CD4-positive, alpha-beta T cell (primary cell): ENCODE measurements around the gene PLEKHG4B. TPM values are rescaled to one million over a fixed set of nuclear protein-coding genes. Genes with fewer than 3 reads are reported as not detected.

Experiments used
- ATAC-seq: fragments of 200-7000 bp; cut with Tn5 transposase; one replicate; pipeline ENCODE4 v1.10.0; 2022; ENCODE audit warnings: mild to moderate bottlenecking; ENCODE audit not compliant: poor library complexity
- CTCF ChIA-PET: fragments of 350-600 bp; sonication (Branson Sonifier 250); formaldehyde crosslinking; loops from one replicate; lab custom pipeline; 2021; ENCODE audit warnings: antibody characterized with exemption, inconsistent platforms; lab: Charles Lee
- POLR2A ChIA-PET: fragments of 350-600 bp; sonication (Branson Sonifier 250); formaldehyde crosslinking; loops from one replicate; lab custom pipeline; 2021; ENCODE audit warnings: antibody characterized with exemption, inconsistent platforms; lab: Charles Lee
- DNase-seq, 14 experiments: peaks; one replicate each; pipeline ENCODE4 v3.0.0-alpha.2; 2013 to 2020; ENCODE audit warnings: mixed read lengths in 2 of 14
- H3K27ac ChIP-seq, 2 donors: one replicate each; pipeline versions ENCODE4 v1.5.1 to v1.7.0; 2013; ENCODE audit warnings: low read length in 2 of 2, low read depth in 1 of 2, mild to moderate bottlenecking in 1 of 2
- H3K27me3 ChIP-seq, 2 experiments: 1 replicate in 1 of 2; 2 replicates in 1 of 2; pipeline versions ENCODE4 v1.6.1 to v1.7.0; 2013; ENCODE audit warnings: low read length in 2 of 2, control low read depth in 1 of 2, mild to moderate bottlenecking in 1 of 2, moderate library complexity in 1 of 2; ENCODE audit not compliant: insufficient read depth in 2 of 2, control insufficient read depth in 1 of 2
- H3K36me3 ChIP-seq: one replicate; pipeline ENCODE4 v1.6.1; 2013; ENCODE audit warnings: low read length, control low read depth; ENCODE audit not compliant: insufficient read depth
- H3K4me1 ChIP-seq: one replicate; pipeline ENCODE4 v1.6.1; 2013; ENCODE audit warnings: low read length, control low read depth; ENCODE audit not compliant: insufficient read depth
- H3K4me3 ChIP-seq: one replicate; pipeline ENCODE4 v1.5.1; 2013; ENCODE audit warnings: mild to moderate bottlenecking, low read length, moderate library complexity
- H3K9me3 ChIP-seq, 2 experiments: 1 replicate in 1 of 2; 2 replicates in 1 of 2; pipeline versions ENCODE4 v1.6.1 to v1.7.0; 2013; ENCODE audit warnings: low read length in 2 of 2, mild to moderate bottlenecking in 2 of 2, control low read depth in 1 of 2, moderate library complexity in 1 of 2; ENCODE audit not compliant: control insufficient read depth in 1 of 2, insufficient read depth in 1 of 2
- H3K27ac Mint-ChIP-seq: one replicate; pipeline ENCODE4 v1.8.0; 2020; ENCODE audit warnings: mixed read lengths
- H3K27me3 Mint-ChIP-seq: one replicate; pipeline ENCODE4 v1.8.0; 2021; ENCODE audit warnings: mixed read lengths
- H3K36me3 Mint-ChIP-seq: one replicate; pipeline ENCODE4 v1.8.0; 2021; ENCODE audit warnings: low read depth, mixed read lengths
- H3K4me1 Mint-ChIP-seq: one replicate; pipeline ENCODE4 v1.8.0; 2021; ENCODE audit warnings: low read depth, mixed read lengths
- H3K4me3 Mint-ChIP-seq: one replicate; pipeline ENCODE4 v1.8.0; 2020; ENCODE audit warnings: mild to moderate bottlenecking, mixed read lengths
- H3K9me3 Mint-ChIP-seq: one replicate; pipeline ENCODE4 v1.8.0; 2020; ENCODE audit warnings: mixed read lengths
- CTCF ChIP-seq: fragments of 200-600 bp; IDR thresholded peaks from one replicate; pipeline ENCODE4 v1.8.0; 2022; ENCODE audit warnings: antibody characterized with exemption, mild to moderate bottlenecking
- intact Hi-C, 2 experiments: fragments of 100-400 bp; cut with DNase I in 1 of 2; cut with micrococcal nuclease in 1 of 2; formaldehyde crosslinking; loops; one replicate each; pipeline versions ENCODE4 v1.15.1 to v1.9.0; 2023 to 2025; cut with DNase I, micrococcal nuclease
- total RNA-seq, 174 experiments: library from RNA in 2 of 174; stranded (reverse) in 2 of 174; gene quantifications; one replicate each; pipeline ENCODE4 v1.2.3 and lab custom pipeline; 2021 to 2026

Gene PLEKHG4B
- total RNA-seq, 2 experiments from 2014 or later, result 0.17 to 0.36 TPM

GRCh38 chr5:74503-75109, 17.4 kb upstream of the PLEKHG4B start:
- H3K27ac Mint-ChIP-seq, result no peak overlapping the region

DNA sequence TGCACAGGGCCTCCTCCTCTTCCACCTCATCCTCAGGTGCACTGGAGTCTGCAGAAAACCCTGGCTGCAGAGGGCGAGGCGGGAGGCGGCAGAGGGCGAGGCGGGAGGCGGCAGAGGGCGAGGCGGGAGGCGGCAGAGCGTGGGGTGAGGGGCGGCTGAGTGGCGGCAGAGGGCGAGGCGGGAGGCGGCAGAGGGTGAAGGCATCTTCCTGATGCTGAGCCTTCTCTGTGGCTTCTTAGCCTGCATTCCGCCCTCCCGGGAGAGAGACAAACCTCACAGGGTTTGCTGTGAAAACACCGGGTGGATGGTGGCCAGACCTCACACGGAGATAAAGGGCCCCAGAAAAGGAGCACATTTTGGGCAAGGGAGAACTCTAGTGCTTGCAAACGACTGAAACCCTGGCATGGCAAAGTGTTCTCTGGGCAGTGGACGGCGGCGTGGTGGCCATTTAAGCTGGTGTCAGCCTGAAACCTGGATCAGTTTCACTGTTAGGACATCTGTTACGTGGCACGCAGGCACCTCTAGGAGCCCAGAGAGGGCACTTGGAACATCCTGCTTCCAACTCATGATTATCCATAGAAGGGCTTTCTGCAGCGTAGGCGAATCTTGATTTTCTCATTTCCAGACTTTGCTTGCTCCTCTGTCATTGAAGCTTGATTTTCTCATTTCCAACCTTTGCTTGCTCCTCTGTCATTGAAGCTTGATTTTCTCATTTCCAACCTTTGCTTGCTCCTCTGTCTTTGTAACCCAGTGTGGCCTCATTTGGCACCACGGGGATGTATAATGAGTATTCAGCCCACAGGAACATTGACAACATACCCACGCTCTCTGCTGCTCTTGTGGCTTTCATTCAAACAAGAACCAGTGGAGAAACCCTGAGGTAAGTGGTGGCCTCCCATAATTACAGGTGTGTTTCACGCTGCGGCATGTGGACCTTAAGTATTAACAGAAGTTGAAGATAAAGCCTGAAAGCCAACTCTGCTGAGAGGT, 16.3 kb upstream of the PLEKHG4B start:
- H3K4me3 Mint-ChIP-seq, result no peak overlapping the region
- no peak for TF ChIP-seq CTCF
- Histone ChIP-seq H3K9me3 (no peaks in the 10 kb centered on the region), H3K4me3 (no peak overlapping the region), H3K27ac (no peak overlapping the region), H3K36me3 (no peaks in the 10 kb centered on the region), H3K4me1 (no peaks in the 10 kb centered on the region), H3K27me3 (peaks cover 0 to 5% of the 10 kb centered on the region in 2 experiments)
- H3K27me3 Mint-ChIP-seq, result peaks cover 11% of the 10 kb centered on the region
- H3K36me3 Mint-ChIP-seq, result no peaks in the 10 kb centered on the region
- ChIA-PET CTCF (no interaction called here), POLR2A (no interaction called here)
- no peak for DNase-seq
- no peaks in the 10 kb centered on the region for H3K9me3 Mint-ChIP-seq
- ATAC-seq, result no peak
- no peak overlapping the region for H3K27ac Mint-ChIP-seq
- H3K4me1 Mint-ChIP-seq, result no peaks in the 10 kb centered on the region
- intact Hi-C loops, result no loop called here

More at GRCh38 chr5:74503-75109, 17.4 kb upstream of the PLEKHG4B start:
- H3K9me3 ChIP-seq, result no peaks in the 10 kb centered on the region
- Mint-ChIP-seq H3K4me1 (no peaks in the 10 kb centered on the region), H3K27me3 (peaks cover 11% of the 10 kb centered on the region), H3K36me3 (no peaks in the 10 kb centered on the region), H3K9me3 (no peaks in the 10 kb centered on the region), H3K4me3 (no peak overlapping the region)
- no peak for TF ChIP-seq CTCF
- H3K4me1 ChIP-seq, result no peaks in the 10 kb centered on the region
- peaks cover 0 to 5% of the 10 kb centered on the region in 2 experiments for H3K27me3 ChIP-seq
- ATAC-seq, result no peak
- H3K27ac ChIP-seq, result no peak overlapping the region
- DNase-seq, result no peak
- H3K4me3 ChIP-seq, result no peak overlapping the region
- no peaks in the 10 kb centered on the region for H3K36me3 ChIP-seq
- intact Hi-C loops, result no loop called here
- POLR2A ChIA-PET, result no interaction called here
- CTCF ChIA-PET, result no interaction called here

- Mint-ChIP-seq H3K27me3 (peaks cover 9% of the 10 kb centered on the region), H3K4me3 (no peak overlapping the region), H3K27ac (no peak overlapping the region), H3K36me3 (no peaks in the 10 kb centered on the region), H3K4me1 (no peaks in the 10 kb centered on the region), H3K9me3 (no peaks in the 10 kb centered on the region)
- Histone ChIP-seq H3K36me3 (no peaks in the 10 kb centered on the region), H3K9me3 (no peaks in the 10 kb centered on the region), H3K4me3 (no peak overlapping the region), H3K27me3 (peaks cover 0 to 5% of the 10 kb centered on the region in 2 experiments), H3K27ac (no peak overlapping the region), H3K4me1 (no peaks in the 10 kb centered on the region)
- no peak for DNase-seq
- POLR2A ChIA-PET, result no interaction called here
- CTCF ChIA-PET, result no interaction called here
- no peak for ATAC-seq
- no peak for TF ChIP-seq CTCF
- intact Hi-C loops, result no loop called here
Observed at GRCh38 chr5:76358-77169, 15.4 kb upstream of the PLEKHG4B start.
